Measurements from ENCODE around the gene TBX10.
"Not testable (repeated sequence)": the region's sequence is repeated elsewhere in the genome, so short reads cannot be mapped to it uniquely, and the experiment has no call there.

The TBX10 gene

GRCh38 chr11:67627441-67627811 lies 12.1 kb downstream of the TBX10 start:
- TF ChIP-seq SPI1 (IDR thresholded peaks at IDR 0.05; ENCODE audit: low read depth, low read length) = no peak
- no peak for TF ChIP-seq POU2F2 (IDR thresholded peaks at IDR 0.05; ENCODE audit: low read depth, low read length)
- no peak for TF ChIP-seq POLR2A (IDR thresholded peaks at IDR 0.05; ENCODE audit: low read depth, low read length)
- TF ChIP-seq POLR2AphosphoS5 (IDR thresholded peaks at IDR 0.05; ENCODE audit: low read depth, low read length) = no peak
- TF ChIP-seq PAX5 (IDR thresholded peaks at IDR 0.05; ENCODE audit: insufficient read depth, low read length, severe bottlenecking) = no peak
- no peak for TF ChIP-seq TAF1 (IDR thresholded peaks at IDR 0.05; ENCODE audit: low read depth, low read length)
- DNase-seq (ENCODE audit: insufficient read length, low spot score) (no peak), FAIRE-seq (no peak)

- no peak for FAIRE-seq
- DNase-seq (ENCODE audit: insufficient read length, low spot score) = no peak
- TF ChIP-seq POLR2AphosphoS5 (IDR thresholded peaks at IDR 0.05; ENCODE audit: low read depth, low read length) (no peak), POLR2A (IDR thresholded peaks at IDR 0.05; ENCODE audit: low read depth, low read length) (no peak), PAX5 (IDR thresholded peaks at IDR 0.05; ENCODE audit: insufficient read depth, low read length, severe bottlenecking) (no peak), POU2F2 (IDR thresholded peaks at IDR 0.05; ENCODE audit: low read depth, low read length) (no peak), SPI1 (IDR thresholded peaks at IDR 0.05; ENCODE audit: low read depth, low read length) (no peak), TAF1 (IDR thresholded peaks at IDR 0.05; ENCODE audit: low read depth, low read length) (no peak)
Observed at GRCh38 chr11:67626970-67627369, 12.6 kb downstream of the TBX10 start.

- not testable (repeated sequence) for DNase-seq (ENCODE audit: insufficient read length, low spot score); FAIRE-seq
Observed at GRCh38 chr11:67626131-67626833, 13.3 kb downstream of the TBX10 start.

GRCh38 chr11:67623795-67624194 lies 15.8 kb downstream of the TBX10 start:
- not testable (repeated sequence) for DNase-seq (ENCODE audit: insufficient read length, low spot score); FAIRE-seq

DNA sequence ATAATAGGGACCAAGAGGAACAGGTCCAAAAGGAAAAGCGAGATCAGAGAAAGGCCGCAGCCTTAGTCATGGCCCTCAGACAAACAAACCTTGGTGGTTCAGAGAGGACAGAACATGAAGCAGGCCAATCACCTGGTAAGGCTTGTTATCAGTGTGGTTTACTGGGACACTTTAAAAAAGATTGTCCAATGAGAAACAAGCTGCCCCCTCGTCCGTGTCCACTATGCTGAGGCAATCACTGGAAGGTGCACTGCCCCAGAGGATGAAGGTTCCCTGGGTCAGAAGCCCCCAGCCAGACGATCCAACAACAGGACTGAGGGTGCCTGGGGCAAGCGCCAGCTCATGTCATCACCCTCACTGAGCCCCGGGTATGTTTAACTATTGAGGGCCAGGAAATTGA lies 16.7 kb downstream of the TBX10 start:
- DNase-seq (ENCODE audit: insufficient read length, low spot score); FAIRE-seq: not testable (repeated sequence)

DNA sequence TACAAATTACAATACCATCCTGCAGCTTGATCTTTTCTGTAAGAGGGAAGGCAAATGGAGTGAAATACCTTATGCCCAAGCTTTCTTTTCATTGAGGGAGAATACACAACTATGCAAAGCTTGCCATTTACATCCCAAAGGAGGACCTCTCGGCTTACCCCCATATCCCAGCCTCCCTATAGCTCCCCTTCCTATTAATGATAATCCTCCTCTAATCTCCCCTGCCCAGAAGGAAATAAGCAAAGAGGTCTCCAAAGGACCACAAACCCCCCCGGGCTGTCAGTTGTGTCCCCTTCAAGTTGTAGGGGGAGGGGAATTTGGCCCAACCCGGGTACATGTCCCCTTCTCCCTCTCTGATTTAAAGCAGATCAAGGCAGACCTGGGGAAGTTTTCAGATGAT lies 17.6 kb downstream of the TBX10 start:
- not testable (repeated sequence) for DNase-seq (ENCODE audit: insufficient read length, low spot score); FAIRE-seq

- not testable (repeated sequence) for FAIRE-seq; DNase-seq (ENCODE audit: insufficient read length, low spot score)
Observed at GRCh38 chr11:67620621-67621020, 18.9 kb downstream of the TBX10 start.

DNA sequence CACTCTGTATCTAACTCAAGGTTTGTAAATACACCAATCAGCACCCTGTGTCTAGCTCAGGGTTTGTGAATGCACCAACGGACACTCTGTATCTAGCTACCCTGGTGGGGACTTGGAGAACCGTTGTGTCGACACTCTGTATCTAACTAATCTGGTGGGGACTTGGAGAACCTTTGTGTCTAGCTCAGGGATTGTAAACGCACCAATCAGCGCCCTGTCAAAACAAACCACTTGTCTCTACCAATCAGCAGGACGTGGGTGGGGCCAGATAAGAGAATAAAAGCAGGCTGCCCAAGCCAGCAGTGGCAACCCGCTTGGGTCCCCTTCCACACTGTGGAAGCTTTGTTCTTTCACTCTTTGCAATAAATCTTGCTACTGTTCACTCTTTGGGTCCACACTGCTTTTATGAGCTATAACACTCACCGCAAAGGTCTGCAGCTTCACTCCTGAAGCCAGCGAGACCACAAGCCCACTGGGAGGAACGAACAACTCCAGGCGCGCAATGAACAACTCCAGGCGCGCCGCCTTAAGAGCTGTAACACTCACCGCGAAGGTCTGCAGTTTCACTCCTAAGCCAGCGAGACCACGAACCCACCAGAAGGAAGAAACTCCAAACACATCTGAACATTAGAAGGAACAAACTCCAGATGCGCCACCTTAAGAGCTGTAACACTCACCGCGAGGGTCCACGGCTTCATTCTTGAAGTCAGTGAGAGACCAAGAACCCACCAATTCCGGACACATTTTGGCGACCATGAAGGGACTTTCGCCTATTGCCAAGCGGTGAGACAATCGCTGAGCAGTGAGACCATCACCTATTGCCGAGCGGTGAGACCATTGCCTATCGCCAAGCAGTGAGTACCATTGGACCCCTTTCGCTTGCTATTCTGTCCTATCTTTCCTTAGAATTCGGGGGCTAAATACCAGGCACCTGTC lies 19.6 kb downstream of the TBX10 start:
- not testable (repeated sequence) for FAIRE-seq; DNase-seq (ENCODE audit: insufficient read length, low spot score)

- not testable (repeated sequence) for FAIRE-seq; DNase-seq (ENCODE audit: insufficient read length, low spot score)
Observed at GRCh38 chr11:67618901-67619659, 20.5 kb downstream of the TBX10 start.

DNA sequence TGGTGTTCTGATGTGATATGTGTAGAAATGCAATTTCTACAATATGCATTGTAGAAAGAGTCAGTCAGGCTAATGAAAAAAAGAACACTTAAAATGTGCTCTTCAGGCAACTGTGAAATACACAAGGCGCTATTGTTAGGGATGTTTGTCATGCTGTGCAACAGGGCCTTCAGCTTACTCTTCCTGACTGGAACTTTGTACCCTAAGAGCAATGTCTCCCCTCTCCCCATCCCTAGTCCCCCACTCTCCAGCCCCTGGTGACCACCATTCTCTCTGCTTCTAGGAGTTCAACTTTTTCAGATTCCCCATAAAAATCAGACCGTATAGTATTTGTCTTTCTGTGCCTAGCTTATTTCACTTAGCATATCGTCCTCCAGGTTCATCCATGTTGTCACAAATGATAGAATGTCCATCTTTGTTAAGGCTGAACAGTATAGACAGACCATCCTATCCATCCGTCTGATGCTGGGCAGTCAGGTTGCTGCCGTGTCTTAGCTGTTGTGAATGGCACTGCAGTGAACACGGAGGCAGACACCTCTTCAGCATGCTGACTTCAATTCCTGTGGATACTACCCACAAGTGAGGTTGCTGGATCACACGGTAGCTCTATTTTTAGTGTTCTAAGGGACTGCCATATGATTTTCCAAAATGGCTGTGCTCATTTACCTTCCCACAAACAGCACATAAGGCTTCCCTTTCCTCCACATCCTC lies 22.2 kb downstream of the TBX10 start:
- DNase-seq (ENCODE audit: insufficient read length, low spot score) (no peak), FAIRE-seq (no peak)
- TF ChIP-seq PAX5 (IDR thresholded peaks at IDR 0.05; ENCODE audit: insufficient read depth, low read length, severe bottlenecking) (no peak), TAF1 (IDR thresholded peaks at IDR 0.05; ENCODE audit: low read depth, low read length) (no peak), SPI1 (IDR thresholded peaks at IDR 0.05; ENCODE audit: low read depth, low read length) (no peak), POU2F2 (IDR thresholded peaks at IDR 0.05; ENCODE audit: low read depth, low read length) (no peak)

Data from GM12891 (cell line).